HCT116 (cell line): Measurements from ENCODE around the gene AMPD3. TPM values are rescaled to one million over a fixed set of nuclear protein-coding genes. Genes with fewer than 3 reads are reported as not detected.

Source experiments
- ATAC-seq: fragments of 200-7000 bp; cut with Tn5 transposase; 2 replicates; pipeline ENCODE4 v1.9.1; 2020; ENCODE audit warnings: mild to moderate bottlenecking, moderate library complexity
- BruUV-seq: library from RNA; stranded (reverse); fragments of 400-500 nt; replicated peaks from 2 replicates; lab custom pipeline; 2021; lab: Mats Ljungman, UMichigan
- CTCF ChIA-PET: fragments of 300-600 bp; sonication (Branson Sonifier 250); formaldehyde crosslinking; loops from one replicate; lab custom pipeline; 2021; ENCODE audit warnings: antibody characterized with exemption; lab: Charles Lee
- POLR2A ChIA-PET: fragments of 300-600, 350-600 bp; sonication (Branson Sonifier 250); formaldehyde crosslinking; loops from one replicate; lab custom pipeline; 2021; ENCODE audit warnings: antibody characterized with exemption; lab: Charles Lee
- RAD21 ChIA-PET, 2 experiments: fragments of 300-600 bp; sonication (Branson Sonifier 250); formaldehyde crosslinking; loops; one replicate each; lab custom pipeline; 2023; ENCODE audit warnings: low total read pairs in 2 of 2; ENCODE audit not compliant: uncharacterized antibody in 2 of 2, unreplicated experiment in 2 of 2, low non-redundant PET in 1 of 2; lab: Charles Lee
- DNase-seq: peaks from one replicate; pipeline ENCODE4 v3.0.0-alpha.2; 2010; ENCODE audit warnings: low read depth, low spot score
- H2AFZ ChIP-seq: fragments of 200-600 bp; shearing (Covaris generic), sonication (generic); 2 replicates; pipeline ENCODE4 v1.6.1; 2017; ENCODE audit warnings: low read depth, mixed run types, mixed read lengths, antibody characterized with exemption, low read length; ENCODE audit not compliant: poor library complexity, severe bottlenecking
- H3K27ac ChIP-seq: 2 replicates; pipeline ENCODE4 v1.5.1; 2012; ENCODE audit warnings: low read depth, low read length
- H3K27me3 ChIP-seq: fragments of 200-600 bp; sonication (generic); 2 replicates; pipeline ENCODE4 v1.6.1; 2016; ENCODE audit warnings: mixed run types, low read length, mixed read lengths; ENCODE audit not compliant: insufficient read depth
- H3K36me3 ChIP-seq, 2 experiments: fragments of 200-500 bp in 1 of 2; fragments of 200-600 bp in 1 of 2; sonication (Bioruptor generic) in 1 of 2; sonication (generic) in 1 of 2; 2 replicates each; pipeline versions ENCODE4 v1.5.1 to v1.6.1; 2014 to 2016; ENCODE audit warnings: low read length in 2 of 2, inconsistent platforms in 1 of 2, mixed read lengths in 1 of 2, mixed run types in 1 of 2; ENCODE audit not compliant: insufficient read depth in 2 of 2, control insufficient read depth in 1 of 2
- H3K4me1 ChIP-seq, 2 experiments: fragments of 200-600 bp in 1 of 2; sonication (generic) in 1 of 2; 2 replicates each; pipeline versions ENCODE4 v1.5.1 to v1.6.1; 2012 to 2017; ENCODE audit warnings: low read length in 2 of 2, inconsistent platforms in 1 of 2, mild to moderate bottlenecking in 1 of 2, mixed read lengths in 1 of 2, mixed run types in 1 of 2, moderate library complexity in 1 of 2; ENCODE audit not compliant: insufficient read depth in 2 of 2, control insufficient read depth in 1 of 2
- H3K4me2 ChIP-seq: fragments of 200-600 bp; sonication (generic); 2 replicates; pipeline ENCODE4 v1.6.1; 2017; ENCODE audit warnings: mixed run types, low read length, mixed read lengths
- H3K4me3 ChIP-seq, 2 experiments: fragments of 200-600 bp in 1 of 2; sonication (generic) in 1 of 2; replicated peaks in 1 of 2; 2 replicates each; pipeline ENCODE4 v1.5.1; 2011 to 2016; ENCODE audit warnings: low read length in 2 of 2, control low read depth in 1 of 2, low read depth in 1 of 2, mild to moderate bottlenecking in 1 of 2, mixed read lengths in 1 of 2, mixed run types in 1 of 2
- H3K79me2 ChIP-seq: fragments of 200-600 bp; sonication (generic); 2 replicates; pipeline ENCODE4 v1.6.1; 2017; ENCODE audit warnings: mild to moderate bottlenecking, mixed run types, low read length, moderate library complexity, mixed read lengths; ENCODE audit not compliant: insufficient read depth
- H3K9ac ChIP-seq: fragments of 200-600 bp; sonication (generic); 2 replicates; pipeline ENCODE4 v1.6.1; 2016; ENCODE audit warnings: low read length, mixed read lengths
- H3K9me2 ChIP-seq: fragments of 200-600 bp; sonication (generic), shearing (Covaris generic); 2 replicates; pipeline ENCODE4 v1.6.1; 2017; ENCODE audit warnings: mixed run types, mild to moderate bottlenecking, moderate library complexity; ENCODE audit not compliant: insufficient read depth
- H3K9me3 ChIP-seq, 2 experiments: fragments of 200-500 bp in 1 of 2; fragments of 200-600 bp in 1 of 2; sonication (Bioruptor generic) in 1 of 2; sonication (generic) in 1 of 2; 2 replicates each; pipeline ENCODE4 v1.6.1; 2014 to 2017; ENCODE audit warnings: low read length in 2 of 2, mixed read lengths in 2 of 2, inconsistent platforms in 1 of 2, low read depth in 1 of 2, mild to moderate bottlenecking in 1 of 2, mixed run types in 1 of 2, moderate library complexity in 1 of 2; ENCODE audit not compliant: control insufficient read depth in 1 of 2, insufficient read depth in 1 of 2
- H4K20me1 ChIP-seq: fragments of 200-600 bp; sonication (generic), shearing (Covaris generic); 2 replicates; pipeline ENCODE4 v1.6.1; 2017; ENCODE audit warnings: mixed run types, mild to moderate bottlenecking, moderate library complexity; ENCODE audit not compliant: insufficient read depth
- EGR1 ChIP-seq: IDR thresholded peaks from 2 replicates; pipeline ENCODE4 v1.6.1; 2012; ENCODE audit warnings: low read depth
- ELF1 ChIP-seq: IDR thresholded peaks from 2 replicates; pipeline ENCODE4 v1.6.1; 2012; ENCODE audit warnings: low read depth, borderline replicate concordance
- FOSL1 ChIP-seq: IDR thresholded peaks from 2 replicates; pipeline ENCODE4 v1.6.1; 2012; ENCODE audit warnings: low read depth
- JUND ChIP-seq: IDR thresholded peaks from 2 replicates; pipeline ENCODE4 v1.6.1; 2012
- MAX ChIP-seq: IDR thresholded peaks from 2 replicates; pipeline ENCODE4 v1.6.1; 2012
- POLR2A ChIP-seq: IDR thresholded peaks from 2 replicates; pipeline ENCODE4 v1.7.0; 2011; ENCODE audit warnings: borderline replicate concordance; ENCODE audit not compliant: insufficient read depth, insufficient read length; ENCODE audit errors: extremely low read depth
- POLR2AphosphoS5 ChIP-seq: IDR thresholded peaks from 2 replicates; pipeline ENCODE4 v1.6.1; 2011; ENCODE audit warnings: mild to moderate bottlenecking, low read depth, low read length, moderate library complexity
- RAD21 ChIP-seq: IDR thresholded peaks from 2 replicates; pipeline ENCODE4 v1.6.1; 2012; ENCODE audit warnings: low read depth, mild to moderate bottlenecking
- SIN3A ChIP-seq: IDR thresholded peaks from 2 replicates; pipeline ENCODE4 v1.6.1; 2012; ENCODE audit warnings: low read depth
- SP1 ChIP-seq: IDR thresholded peaks from 2 replicates; pipeline ENCODE4 v1.6.1; 2012; ENCODE audit warnings: low read depth
- SRF ChIP-seq: IDR thresholded peaks from 2 replicates; pipeline ENCODE4 v1.6.1; 2012; ENCODE audit warnings: low read depth
- YY1 ChIP-seq: IDR thresholded peaks from 2 replicates; pipeline ENCODE4 v1.6.1; 2011; ENCODE audit warnings: low read length, low read depth, moderate library complexity, mild to moderate bottlenecking; ENCODE audit not compliant: insufficient replicate concordance; ENCODE audit errors: extremely low read depth
- ZFX ChIP-seq: fragments of 450-650 bp; IDR thresholded peaks from 2 replicates; pipeline ENCODE4 v1.6.1; 2017
- intact Hi-C: fragments of 100-400 bp; cut with micrococcal nuclease; formaldehyde crosslinking; loops from 2 replicates; pipeline ENCODE4 v1.10.0; 2022
- total RNA-seq: library from RNA; stranded (reverse); gene quantifications from one replicate; pipeline ENCODE4 v1.2.1, GENCODE V29; 2021; ENCODE audit not compliant: unreplicated experiment

AMPD3 gene
- total RNA-seq, 1 experiment from 2014 or later, result 25.9 TPM

- TF ChIP-seq SP1 (no peak), SIN3A (no peak), MAX (no peak), SRF (no peak), YY1 (no peak), RAD21 (no peak), FOSL1 (no peak), EGR1 (no peak), ELF1 (no peak), POLR2AphosphoS5 (no peak), POLR2A (no peak), JUND (no peak), ZFX (no peak)
- H3K4me3 ChIP-seq, result no peak overlapping the region
Measured at GRCh38 chr11:10503221-10503620, 48.2 kb downstream of the AMPD3 start.

More at GRCh38 chr11:10503221-10503620, 48.2 kb downstream of the AMPD3 start:
- no peaks in the 10 kb centered on the region for H3K9me3 ChIP-seq
- H3K27ac ChIP-seq, result no peak overlapping the region
- H3K4me2 ChIP-seq, result no peak overlapping the region
- no peak for ATAC-seq
- intact Hi-C loops, result no loop called here
- ChIA-PET RAD21 (no interaction called here), POLR2A (no interaction called here), CTCF (interaction anchor here (0.7 kb wide), 1 partner anchor 97 kb away, joined by 3 read pairs; no protein-coding TSS in a partner anchor)
- no peaks in the 10 kb centered on the region for H4K20me1 ChIP-seq
- no peaks in the 10 kb centered on the region for H3K27me3 ChIP-seq
- H3K79me2 ChIP-seq, result no peaks in the 10 kb centered on the region
- BruUV-seq, result no TSS peak
- DNase-seq, result no peak
- H3K9me2 ChIP-seq, result no peaks in the 10 kb centered on the region
- no peak overlapping the region for H2AFZ ChIP-seq
- H3K36me3 ChIP-seq, result peaks cover 3 to 59% of the 10 kb centered on the region in 2 experiments; a peak in 3 of 4 replicates
- no peak overlapping the region for H3K9ac ChIP-seq
- H3K4me1 ChIP-seq, result peaks cover 2 to 6% of the 10 kb centered on the region in 2 experiments; a peak in 3 of 4 replicates
